A673 (cell line): ENCODE data around the gene GRAMD2B.

Experiments used
- CTCF ChIP-seq: fragments of 300-800, 200-600 bp; sonication (generic); conservative IDR thresholded peaks from 2 replicates; pipeline ENCODE4 v1.5.1; 2017; ENCODE audit warnings: low read depth, mild to moderate bottlenecking, antibody characterized with exemption, low read length, moderate library complexity, mixed read lengths
- EZH2 ChIP-seq: fragments of 200-600 bp; sonication (generic); IDR thresholded peaks from 2 replicates; pipeline ENCODE4 v1.6.1; 2017; ENCODE audit warnings: borderline replicate concordance, low read depth, mild to moderate bottlenecking, mixed read lengths, antibody characterized with exemption, low read length; ENCODE audit not compliant: poor library complexity, severe bottlenecking

- no peak for TF ChIP-seq CTCF
- no peak for TF ChIP-seq EZH2
These were observed 86.1 kb downstream of the GRAMD2B start for GRCh38 chr5:126509339-126509738.
